ENCODE results near the gene TMEM123.

DNA sequence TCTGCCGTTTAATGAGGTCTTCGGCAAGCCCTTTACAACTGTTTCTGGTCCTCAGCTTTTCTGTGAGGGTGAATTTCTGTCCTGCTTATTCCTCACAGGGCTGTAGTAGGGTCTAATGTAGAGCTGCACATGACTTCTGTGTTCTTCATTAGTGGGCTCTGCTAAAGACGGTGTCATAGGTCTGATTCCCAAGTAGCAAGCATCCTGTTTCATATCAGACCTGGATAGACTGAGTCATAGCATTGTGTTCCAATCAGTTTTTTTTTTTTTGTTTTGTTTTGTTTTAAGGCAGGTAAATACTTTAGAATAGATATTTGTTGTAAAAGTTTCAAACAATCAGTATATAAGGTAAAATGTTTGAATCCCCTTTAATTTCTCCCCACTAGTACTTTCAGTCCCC is 70.2 kb downstream of the TMEM123 start:
- TF ChIP-seq, protein P1, sequence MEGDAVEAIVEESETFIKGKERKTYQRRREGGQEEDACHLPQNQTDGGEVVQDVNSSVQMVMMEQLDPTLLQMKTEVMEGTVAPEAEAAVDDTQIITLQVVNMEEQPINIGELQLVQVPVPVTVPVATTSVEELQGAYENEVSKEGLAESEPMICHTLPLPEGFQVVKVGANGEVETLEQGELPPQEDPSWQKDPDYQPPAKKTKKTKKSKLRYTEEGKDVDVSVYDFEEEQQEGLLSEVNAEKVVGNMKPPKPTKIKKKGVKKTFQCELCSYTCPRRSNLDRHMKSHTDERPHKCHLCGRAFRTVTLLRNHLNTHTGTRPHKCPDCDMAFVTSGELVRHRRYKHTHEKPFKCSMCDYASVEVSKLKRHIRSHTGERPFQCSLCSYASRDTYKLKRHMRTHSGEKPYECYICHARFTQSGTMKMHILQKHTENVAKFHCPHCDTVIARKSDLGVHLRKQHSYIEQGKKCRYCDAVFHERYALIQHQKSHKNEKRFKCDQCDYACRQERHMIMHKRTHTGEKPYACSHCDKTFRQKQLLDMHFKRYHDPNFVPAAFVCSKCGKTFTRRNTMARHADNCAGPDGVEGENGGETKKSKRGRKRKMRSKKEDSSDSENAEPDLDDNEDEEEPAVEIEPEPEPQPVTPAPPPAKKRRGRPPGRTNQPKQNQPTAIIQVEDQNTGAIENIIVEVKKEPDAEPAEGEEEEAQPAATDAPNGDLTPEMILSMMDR (IDR thresholded peaks at IDR 0.05), result no peak
- no peak for TF ChIP-seq POLR2A (IDR thresholded peaks at IDR 0.05)

All from suprapubic skin (tissue), 3 donors.